Measurements from ENCODE around the gene FADS1.

- no peak for TF ChIP-seq POLR2A (IDR thresholded peaks at IDR 0.05)
- TF ChIP-seq CTCF (IDR thresholded peaks at IDR 0.05) = no peak
Observed at GRCh38 chr11:61839742-61840141, 22.9 kb upstream of the FADS1 start.

Data from esophagus squamous epithelium (tissue), 4 donors.